GM19025 (cell line): ENCODE measurements around the gene TRPM3.
"Not testable (repeated sequence)": the region's sequence is repeated elsewhere in the genome, so short reads cannot be mapped to it uniquely, and the experiment has no call there.

Experiments
- ATAC-seq: cut with Tn5 transposase; IDR thresholded peaks from one replicate; pipeline ENCODE4 v1.9.1; 2021; ENCODE audit warnings: mild to moderate bottlenecking, low read depth, moderate library complexity; ENCODE audit not compliant: unreplicated experiment

Gene TRPM3

DNA sequence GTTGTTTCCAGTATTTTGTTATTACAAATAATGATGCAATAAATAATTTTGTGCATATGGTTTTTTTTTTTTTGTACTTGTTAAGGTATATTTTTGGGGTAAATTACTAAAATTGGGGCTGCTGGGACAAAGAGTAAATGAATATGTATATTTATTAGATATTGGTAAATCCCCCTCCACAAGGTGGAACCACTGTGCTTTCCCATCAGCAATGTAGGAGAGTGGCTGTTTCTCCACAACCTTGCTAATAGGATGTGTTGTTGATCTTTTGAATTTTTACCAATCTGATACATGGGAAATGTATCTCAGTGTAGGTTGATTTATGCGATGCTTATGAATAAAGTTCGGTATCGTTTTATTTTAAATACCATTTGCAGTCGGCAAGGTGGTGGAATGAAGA is 118.1 kb downstream of the TRPM3 start:
- no peak for ATAC-seq

DNA sequence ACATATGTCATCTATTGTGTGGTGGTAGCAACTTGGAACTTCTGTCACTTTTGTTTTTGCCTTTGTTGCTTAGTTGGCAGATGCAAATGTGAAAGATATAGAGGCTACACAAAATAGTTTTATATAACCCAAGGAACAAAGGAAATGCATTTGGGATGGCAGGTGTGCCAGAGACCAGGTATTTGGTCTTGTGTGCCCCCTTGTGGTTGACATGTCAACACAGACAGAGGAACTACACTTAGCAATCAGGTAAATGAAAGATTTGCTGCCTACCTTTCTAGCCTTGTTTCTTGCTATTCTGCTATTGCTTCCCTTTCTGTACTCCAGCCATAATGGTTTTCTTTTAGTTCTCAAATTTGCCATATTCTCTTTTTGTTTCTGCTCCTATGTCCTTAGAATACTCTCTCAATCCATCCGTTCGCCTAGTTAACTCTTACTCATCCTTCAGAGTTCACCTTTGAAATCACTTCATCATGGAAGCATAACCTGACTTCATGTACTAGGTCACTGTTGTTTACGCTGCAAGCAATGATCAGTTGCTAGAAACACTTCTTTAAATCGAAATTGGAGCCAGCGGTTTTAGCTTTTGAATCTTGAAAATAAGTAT is 119.5 kb downstream of the TRPM3 start:
- peak; percentile 53 for ATAC-seq

DNA sequence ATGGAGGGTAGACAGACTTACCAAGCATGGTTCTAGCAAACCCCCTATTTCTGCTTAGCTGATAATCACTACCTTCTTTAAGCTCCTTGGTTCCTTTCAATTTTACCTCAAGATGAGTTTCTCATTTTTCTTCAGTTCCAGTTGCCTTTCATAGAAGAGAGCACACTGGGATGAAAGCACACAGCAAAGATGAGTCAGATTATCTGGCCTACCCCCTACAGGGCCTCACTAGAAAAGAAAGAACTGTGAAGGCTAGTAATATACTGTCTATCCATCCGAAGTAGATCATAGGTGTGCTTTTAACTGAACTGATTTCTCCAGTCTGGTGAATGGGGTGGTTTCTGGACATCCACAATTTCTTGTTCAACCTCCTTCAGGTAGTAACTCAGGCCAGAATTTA is 122.5 kb downstream of the TRPM3 start:
- no peak for ATAC-seq

DNA sequence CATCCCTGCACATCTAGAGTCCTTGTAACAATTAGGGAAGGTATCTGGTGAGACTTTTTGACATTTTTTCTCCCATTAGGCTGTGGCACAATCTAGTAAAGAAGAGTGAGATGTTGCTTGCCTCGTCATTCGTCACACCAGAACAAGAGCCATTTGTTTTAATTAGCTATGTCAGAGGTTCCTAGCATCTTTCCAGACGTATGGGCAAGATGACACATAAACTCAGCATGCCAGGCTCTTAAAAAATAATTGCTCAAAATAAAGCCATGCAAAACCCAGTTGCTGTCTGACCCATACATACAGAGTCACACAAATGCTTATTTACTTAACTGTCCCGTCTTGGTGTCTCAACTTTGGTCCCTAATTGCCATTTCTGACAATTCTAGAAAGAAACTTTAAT is 125.9 kb downstream of the TRPM3 start:
- no peak for ATAC-seq

DNA sequence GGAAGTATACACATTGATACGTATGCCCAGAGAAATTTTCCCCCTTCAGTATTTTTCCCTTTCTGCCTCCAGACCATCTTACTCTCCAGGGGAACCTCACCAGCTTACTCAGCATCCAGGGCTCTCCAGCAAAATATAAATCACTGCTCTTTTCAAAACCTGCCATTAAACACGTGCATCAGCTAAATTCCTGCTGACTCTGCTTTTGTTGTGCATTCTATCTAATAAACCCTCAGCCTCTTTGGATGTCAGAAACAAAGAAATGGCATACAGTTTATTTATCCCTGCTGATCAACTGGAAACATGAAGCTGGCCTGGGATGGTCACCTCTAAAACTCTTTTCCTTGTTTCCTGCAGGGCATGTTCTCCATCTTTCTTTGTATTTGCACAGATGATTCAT is 126.8 kb downstream of the TRPM3 start:
- no peak for ATAC-seq

DNA sequence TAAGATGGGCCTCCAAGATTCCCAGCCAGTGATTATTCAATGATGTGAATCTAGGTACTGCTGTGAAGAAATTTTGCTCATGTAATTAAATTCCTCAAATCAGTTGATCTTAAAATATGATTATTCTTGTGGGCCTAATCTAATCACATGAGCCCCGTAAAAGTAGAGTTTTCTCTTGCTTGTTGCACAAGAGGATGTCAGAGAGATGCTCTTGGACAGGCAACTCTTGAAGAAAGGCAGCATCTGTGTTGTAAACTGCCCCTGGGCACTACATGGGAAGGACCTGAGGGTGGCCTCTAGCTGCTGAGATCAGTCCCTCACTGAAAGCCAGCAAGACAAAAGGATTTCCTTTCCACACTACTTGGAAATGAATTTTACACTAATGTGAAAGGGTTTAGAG is 132.9 kb downstream of the TRPM3 start:
- no peak for ATAC-seq

DNA sequence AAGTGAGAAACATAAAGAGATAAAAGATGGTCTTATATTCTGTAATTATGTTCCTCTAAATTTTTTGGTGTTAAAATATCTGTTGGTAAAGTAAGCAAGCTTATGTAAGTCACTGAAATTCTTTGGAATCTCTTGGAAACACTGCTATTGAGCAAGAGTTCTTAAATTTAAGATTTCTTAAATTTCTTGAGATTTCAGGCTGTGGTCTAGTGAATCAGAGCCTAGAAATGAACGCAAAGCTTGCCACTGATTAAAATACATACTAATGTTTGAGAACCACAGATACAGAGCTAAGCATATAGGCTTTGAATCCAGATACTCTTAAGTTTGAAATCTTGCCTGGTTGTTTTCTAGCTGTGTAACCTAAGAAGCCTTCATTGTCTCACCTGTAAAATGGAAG is 133.4 kb downstream of the TRPM3 start:
- no peak for ATAC-seq

DNA sequence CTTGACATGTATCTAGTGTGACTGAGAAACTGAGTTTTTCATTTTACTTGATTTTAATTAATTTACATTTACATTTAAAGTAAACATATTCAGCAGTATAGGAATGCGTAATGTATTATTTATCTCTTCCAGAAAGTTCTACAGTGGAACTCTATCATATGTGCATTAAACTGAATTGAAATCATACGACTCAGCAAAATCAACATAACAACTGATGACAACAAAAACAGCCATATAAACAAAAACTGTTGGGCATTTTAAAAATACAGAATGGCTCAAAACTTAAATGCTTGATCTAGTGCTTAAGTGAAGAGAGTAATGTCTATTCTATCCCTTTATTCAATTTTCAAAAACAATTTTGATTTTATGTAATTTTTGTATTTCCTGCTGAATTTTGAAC is 134.4 kb downstream of the TRPM3 start:
- ATAC-seq = no peak

DNA sequence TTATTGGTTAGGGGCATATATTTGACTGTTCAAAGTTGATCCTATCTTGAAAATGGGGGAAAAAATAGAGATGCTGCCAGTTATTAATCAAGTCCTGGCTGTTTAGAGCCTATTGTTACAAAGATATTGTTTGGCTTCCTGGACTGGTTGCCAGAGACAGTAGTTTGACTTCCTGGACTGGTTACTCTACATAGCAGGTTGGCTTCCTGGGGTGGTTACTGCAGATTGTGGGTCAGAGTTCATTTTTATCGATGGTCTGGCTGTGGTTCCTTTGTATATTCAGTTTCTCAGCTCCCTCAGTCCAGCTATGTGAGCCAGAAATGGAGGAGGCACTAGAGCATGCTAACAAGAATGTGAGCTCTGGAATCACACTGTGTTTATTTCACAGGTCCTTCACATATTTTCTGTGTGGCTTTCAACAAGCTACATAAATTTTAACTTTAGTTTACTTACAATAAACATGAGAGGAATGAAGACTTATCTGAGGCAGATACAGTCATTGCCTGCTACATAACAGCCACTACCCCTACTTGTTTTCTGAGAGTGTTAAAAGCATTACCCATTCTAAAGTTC is 137.6 kb downstream of the TRPM3 start:
- ATAC-seq = no peak

DNA sequence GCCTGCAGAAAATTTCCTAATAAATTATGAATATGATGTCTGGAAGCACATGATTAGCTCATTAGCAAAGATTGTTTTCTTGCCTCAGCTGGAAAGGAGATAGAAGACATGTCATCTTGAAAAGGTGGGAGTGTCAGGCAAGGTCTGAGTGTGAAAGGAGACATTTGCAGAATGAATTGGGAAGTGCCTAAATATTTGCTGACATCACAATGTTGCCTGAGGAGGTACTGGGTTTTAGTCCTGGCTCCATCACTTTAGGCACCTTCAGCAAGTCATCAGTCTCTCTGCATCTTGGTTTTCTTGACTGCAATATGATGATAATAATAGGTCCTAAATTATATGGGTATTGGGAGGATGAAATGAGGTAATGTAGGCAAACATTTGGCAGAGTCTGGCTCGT is 140.1 kb downstream of the TRPM3 start:
- no peak for ATAC-seq

DNA sequence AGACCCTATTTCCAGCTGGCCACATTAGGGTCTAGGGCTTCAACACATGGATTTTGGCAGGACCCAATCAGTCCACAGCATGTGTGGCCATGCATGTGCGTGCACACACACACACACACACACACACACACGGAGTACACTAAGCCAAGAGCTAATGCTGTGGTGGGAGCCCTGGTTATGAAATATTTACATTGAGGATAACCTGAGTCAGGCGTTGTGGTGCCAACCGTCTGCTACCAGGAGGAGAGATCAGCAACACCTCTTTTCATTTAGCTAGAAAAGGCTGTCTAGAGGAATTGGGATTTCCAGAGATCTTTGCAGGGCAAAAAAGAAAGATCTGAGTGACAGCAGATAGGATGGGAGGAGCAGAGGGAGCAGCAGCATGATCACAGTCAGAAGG is 141.5 kb downstream of the TRPM3 start:
- ATAC-seq = no peak

DNA sequence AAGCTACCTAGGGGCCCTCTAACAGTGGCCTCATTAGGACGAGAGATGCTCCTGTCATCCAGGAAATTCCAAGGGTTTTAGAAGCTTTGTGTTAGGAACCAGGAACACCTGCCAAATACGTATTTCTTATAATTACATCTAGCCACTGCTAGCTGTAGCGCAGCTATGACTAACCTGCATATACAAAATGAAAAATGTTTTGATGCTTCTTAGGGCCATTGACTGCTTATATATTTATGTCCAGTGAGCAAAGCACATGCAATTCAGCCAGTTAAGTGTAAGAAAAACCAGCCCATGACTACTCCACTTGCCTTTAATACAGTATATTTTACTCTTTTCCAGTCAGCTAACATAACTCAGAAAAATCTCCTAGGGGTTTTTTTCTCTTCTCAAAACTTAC is 143.3 kb downstream of the TRPM3 start:
- no peak for ATAC-seq

DNA sequence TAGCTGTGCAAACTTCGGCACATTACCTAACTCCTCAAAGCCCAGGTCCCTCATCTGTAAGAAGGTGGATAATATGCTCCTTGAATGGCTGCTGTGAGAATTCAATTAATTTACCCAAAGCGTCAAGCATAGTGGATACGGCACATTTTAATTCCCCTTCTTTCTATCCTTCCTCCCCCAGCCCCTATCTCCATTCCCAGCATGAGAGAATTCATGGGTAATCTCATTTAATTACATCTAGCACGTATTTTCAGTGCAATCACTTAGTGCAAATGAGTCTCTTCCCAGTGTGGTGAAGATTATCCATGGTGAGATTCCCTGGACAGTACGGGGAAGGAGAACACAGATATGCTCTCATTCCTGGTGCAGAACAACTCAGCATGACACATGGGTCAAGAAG is 145.6 kb downstream of the TRPM3 start:
- no peak for ATAC-seq

DNA sequence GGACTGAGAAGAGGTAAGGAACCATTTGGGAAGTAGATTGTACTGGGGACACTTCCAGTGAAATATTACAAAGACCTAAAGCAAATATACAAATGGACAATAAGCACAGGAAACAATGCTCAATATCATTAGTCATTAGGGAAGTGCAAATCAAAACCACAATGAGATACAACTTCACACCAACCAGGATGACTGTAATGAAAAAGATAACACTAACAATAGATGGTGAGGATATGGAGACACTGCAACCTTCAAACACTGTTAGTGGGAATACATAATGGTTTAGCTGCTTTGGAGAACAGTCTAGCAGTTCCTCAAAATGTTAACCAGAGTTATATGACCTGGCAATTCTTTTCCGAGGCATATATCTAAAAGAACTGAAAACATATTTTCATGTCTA is 149.7 kb downstream of the TRPM3 start:
- ATAC-seq = no peak

DNA sequence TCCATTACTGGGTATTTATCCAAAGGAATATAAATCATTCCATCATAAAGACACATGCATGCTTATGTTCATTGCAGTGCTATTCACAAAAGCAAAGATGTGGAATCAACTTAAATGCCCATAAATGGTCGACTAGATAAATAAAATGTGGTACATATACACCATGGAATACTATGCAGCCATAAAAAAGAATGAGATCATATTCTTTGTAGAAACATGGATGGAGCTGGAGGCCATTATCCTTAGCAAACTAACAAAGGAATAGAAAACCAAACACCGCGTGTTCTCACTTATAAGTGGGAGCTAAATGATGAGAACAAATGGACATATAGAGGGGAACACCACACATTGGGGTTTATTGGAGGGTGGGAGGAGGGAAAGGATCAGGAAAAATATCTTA is 155.0 kb downstream of the TRPM3 start:
- not testable (repeated sequence) for ATAC-seq

DNA sequence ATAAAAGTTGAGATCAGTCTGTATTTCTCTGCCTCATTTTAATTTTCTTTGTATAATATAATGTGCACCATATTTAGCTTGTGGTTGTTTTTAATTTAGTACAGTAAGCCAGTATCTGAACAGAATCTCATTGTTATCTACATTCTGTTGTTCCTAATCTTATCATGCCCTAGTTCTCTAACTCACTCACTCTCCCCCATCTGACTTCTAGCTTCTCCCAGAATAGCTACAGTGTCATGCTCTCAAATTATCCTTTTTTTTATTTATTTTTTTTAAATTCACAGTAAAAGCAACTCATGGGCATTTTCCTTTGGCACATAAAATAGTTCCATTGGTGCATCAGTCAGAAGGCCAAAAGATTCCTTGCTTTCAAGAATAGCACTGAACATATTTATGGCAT is 156.6 kb downstream of the TRPM3 start:
- ATAC-seq = no peak

DNA sequence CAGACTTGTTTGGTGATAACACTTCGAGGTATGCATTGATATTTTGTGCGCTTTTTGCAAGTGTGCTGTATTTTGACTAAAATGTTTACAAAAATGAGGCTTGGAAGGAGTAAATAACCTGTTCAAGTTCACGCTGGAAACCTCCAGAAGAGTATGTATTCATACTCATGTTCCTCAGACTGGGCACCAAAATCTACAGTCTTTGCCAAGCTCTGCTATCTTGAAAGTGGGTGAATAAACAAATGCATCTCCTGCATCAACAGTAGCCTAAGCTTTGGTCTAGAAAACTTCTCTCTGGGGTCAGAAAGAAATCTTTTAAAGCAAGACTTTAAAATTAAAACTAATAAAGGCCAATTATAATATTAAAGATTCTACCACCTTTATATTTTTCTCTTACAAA is 157.9 kb downstream of the TRPM3 start:
- no peak for ATAC-seq

DNA sequence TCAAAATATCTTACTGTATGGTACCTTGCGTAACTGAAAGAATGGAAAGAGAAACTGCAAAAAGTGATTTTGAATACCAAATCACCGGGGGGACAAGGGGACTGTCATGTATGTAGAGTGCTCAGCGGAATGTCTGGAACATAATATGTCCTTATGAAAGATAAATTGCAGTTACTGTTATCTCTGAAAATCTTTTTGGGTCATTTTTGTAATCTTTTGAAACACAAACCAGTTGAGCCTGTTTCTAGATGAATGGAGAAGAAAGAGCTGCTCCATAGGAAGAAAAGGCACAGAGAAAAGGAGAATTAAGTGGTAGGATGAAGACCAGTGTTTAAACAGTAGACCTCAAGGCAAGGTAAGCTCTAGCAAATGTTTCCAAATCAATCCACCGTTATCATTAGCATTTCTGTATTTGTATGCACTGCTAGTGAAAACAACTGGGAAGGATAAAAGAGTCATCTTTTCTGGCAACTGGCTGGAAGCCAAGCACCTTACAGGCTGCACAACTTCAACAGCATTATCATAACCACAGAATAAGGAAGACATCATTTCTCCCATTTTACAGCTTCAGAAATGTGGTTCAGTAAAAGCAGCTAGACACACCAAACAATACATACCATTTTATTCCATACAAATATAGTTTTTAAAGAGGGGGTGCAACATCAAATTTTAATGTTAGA is 158.5 kb downstream of the TRPM3 start:
- no peak for ATAC-seq

DNA sequence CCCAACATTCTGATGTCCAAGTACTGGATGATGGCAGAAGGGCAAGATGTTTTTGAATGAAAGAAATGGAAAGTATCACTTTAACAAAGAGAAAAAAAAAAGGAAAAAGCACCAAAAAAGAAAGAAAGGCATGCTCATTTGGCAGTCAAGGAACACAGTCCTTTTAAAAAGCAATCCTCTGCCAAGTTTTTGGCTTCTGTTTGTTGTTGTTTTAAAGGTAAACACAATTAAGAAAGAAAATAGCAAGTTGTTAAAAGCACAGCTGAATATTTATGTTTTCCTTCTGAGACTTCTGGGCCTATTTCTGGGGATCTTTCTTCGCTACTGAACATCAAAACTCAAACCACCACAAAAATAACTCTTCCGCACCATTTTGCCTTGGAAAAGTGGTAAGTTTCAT is 162.1 kb downstream of the TRPM3 start:
- ATAC-seq = no peak

DNA sequence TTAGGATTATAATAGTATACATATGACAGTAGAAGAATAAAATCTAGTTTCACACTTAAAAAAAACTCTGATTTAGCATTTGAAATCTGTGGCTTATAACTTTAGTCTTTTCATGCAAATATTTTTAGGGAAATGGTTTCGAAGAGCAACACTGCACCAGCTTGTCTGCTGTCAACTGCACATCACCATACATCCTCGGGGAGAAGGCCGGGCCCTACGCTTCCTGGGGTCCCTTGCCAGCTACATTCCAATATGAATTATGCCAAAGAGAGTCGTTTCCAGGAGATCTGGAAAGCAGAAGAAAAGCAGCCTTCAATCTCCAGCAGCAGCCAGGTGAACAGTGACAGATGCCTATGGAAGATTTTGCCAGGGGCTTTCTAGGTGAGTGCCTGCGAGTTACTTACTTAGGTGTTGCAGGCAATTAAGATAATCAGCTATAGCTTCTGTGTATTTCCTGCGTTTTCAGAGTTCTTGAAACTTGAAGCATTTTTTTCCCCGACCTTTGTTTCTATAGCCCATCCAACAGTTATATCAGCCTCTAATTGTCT is 166.8 kb downstream of the TRPM3 start:
- no peak for ATAC-seq

DNA sequence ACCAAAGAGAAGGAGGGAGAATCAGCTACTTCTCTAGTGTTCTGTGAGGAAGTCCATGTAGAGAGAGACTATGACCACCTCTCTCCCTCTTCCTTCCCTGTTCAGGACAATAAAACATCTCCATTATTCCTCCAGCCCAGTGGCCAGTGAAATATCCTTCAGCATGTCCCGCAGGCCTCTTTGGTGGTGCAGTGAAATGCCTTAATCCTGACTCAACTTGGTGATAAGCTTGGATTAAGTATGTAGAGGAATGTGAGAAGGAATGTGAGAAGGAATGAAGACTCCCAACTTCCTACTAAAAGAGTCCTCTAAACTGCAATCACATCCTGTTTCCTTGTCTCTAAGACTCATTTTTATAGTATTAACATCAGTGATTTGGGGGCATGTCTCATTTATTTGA is 167.3 kb downstream of the TRPM3 start:
- no peak for ATAC-seq
